Small intestine (tissue), 7 donors: ENCODE results near the gene TAF7. TPM values are rescaled to one million over a fixed set of nuclear protein-coding genes. Genes with fewer than 3 reads are reported as not detected.
"Not testable (repeated sequence)": the region's sequence is repeated elsewhere in the genome, so short reads cannot be mapped to it uniquely, and the experiment has no call there.

Experiments used
- DNase-seq, 2 donors: peaks; one replicate each; pipeline versions ENCODE4 v3.0.0 to v3.0.0-alpha.2; 2013
- FAIRE-seq: peaks from 2 replicates; lab custom pipeline; 2012; peaks lifted over from hg19 to GRCh38; lab: Jason Lieb, UNC
- H3K27ac ChIP-seq, 3 donors: one replicate each; pipeline ENCODE4 v1.5.1; 2013; ENCODE audit warnings: low read length in 2 of 3, mild to moderate bottlenecking in 2 of 3, control low read depth in 1 of 3, inconsistent platforms in 1 of 3, low read depth in 1 of 3, moderate library complexity in 1 of 3
- H3K27me3 ChIP-seq, 3 donors: one replicate each; pipeline ENCODE4 v1.6.1; 2013; ENCODE audit warnings: low read length in 3 of 3, inconsistent platforms in 1 of 3; ENCODE audit not compliant: control insufficient read depth in 3 of 3, insufficient read depth in 3 of 3
- H3K36me3 ChIP-seq, 3 donors: one replicate each; pipeline ENCODE4 v1.6.1; 2013; ENCODE audit warnings: low read length in 3 of 3, inconsistent platforms in 1 of 3, low read depth in 1 of 3, mild to moderate bottlenecking in 1 of 3, moderate library complexity in 1 of 3; ENCODE audit not compliant: control insufficient read depth in 3 of 3, insufficient read depth in 2 of 3
- H3K4me1 ChIP-seq, 3 donors: one replicate each; pipeline ENCODE4 v1.6.1; 2013; ENCODE audit warnings: low read length in 2 of 3, inconsistent platforms in 1 of 3, low read depth in 1 of 3, mild to moderate bottlenecking in 1 of 3, moderate library complexity in 1 of 3; ENCODE audit not compliant: control insufficient read depth in 3 of 3, insufficient read depth in 2 of 3
- H3K4me3 ChIP-seq, 3 donors: one replicate each; pipeline ENCODE4 v1.5.1; 2013; ENCODE audit warnings: low read length in 3 of 3, control low read depth in 1 of 3, inconsistent platforms in 1 of 3, low read depth in 1 of 3, mild to moderate bottlenecking in 1 of 3, moderate library complexity in 1 of 3
- H3K9me3 ChIP-seq, 2 donors: one replicate each; pipeline ENCODE4 v1.6.1; 2013; ENCODE audit warnings: low read depth in 1 of 2, low read length in 1 of 2; ENCODE audit not compliant: control insufficient read depth in 2 of 2, insufficient read depth in 1 of 2
- WGBS, 3 donors: extraction: QIAGEN DNeasy Blood & Tissue Kit; methylation state at CpG; one replicate each; pipeline ENCODE4 v1.1.7; 2013; 5-methylcytosine and 5-hydroxymethylcytosine counted together
- polyA plus RNA-seq, 4 donors: library from polyadenylated mRNA; stranded (reverse) in 3 of 4; unstranded in 1 of 4; fragments of 200-250 nt in 3 of 4; fragments of 120-200 nt in 1 of 4; gene quantifications; one replicate each; pipeline versions ENCODE4 v1.2.1 to v1.2.3, GENCODE V29; 2013
- donor health status: healthy with polysubstance abuse.
- donor health status: control.
- donor health status: control.
- donor health status: Bipolar disorder and iron deficiency.
- donor health status: healthy.

The TAF7 gene
- polyA plus RNA-seq, 4 donors, result 58.8 to 91.9 (median 66.1) TPM

DNA sequence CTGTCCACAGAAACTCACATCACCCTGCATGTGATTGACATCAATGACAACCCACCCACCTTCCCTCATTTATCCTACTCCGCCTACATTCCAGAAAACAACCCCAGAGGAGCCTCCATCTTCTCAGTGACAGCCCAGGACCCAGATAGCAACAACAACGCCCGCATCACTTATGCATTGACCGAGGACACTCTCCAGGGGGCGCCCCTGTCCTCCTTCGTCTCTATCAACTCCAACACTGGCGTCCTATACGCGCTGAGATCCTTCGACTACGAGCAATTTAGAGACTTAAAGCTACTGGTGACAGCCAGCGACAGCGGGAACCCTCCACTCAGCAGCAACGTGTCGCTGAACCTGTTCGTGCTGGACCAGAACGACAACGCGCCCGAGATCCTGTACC is 24.7 kb upstream of the TAF7 start:
- Histone ChIP-seq H3K27ac (no peak overlapping the region), H3K36me3 (no peaks in the 10 kb centered on the region), H3K4me1 (no peaks in the 10 kb centered on the region), H3K9me3 (peaks cover 0 to 51% of the 10 kb centered on the region in 2 donors), H3K27me3 (peaks cover 0 to 14% (median 3%) of the 10 kb centered on the region in 3 donors), H3K4me3 (no peak overlapping the region)
- DNase-seq (no peak), FAIRE-seq (no peak)
- WGBS, 3 donors, result 40 to 55% (median 50%) methylated on average over 20 of the region's 20 CpGs

GRCh38 chr5:141343953-141344463 is 23.4 kb upstream of the TAF7 start:
- Histone ChIP-seq H3K4me3 (no peak overlapping the region), H3K4me1 (no peaks in the 10 kb centered on the region), H3K36me3 (no peaks in the 10 kb centered on the region), H3K27ac (no peak overlapping the region), H3K27me3 (peaks cover 0 to 10% (median 7%) of the 10 kb centered on the region in 3 donors), H3K9me3 (peaks cover 2 to 55% of the 10 kb centered on the region in 2 donors)
- FAIRE-seq (no peak), DNase-seq (no peak)
- 32 to 56% (median 52%) methylated on average over 31 of the region's 31 CpGs for WGBS, 3 donors

DNA sequence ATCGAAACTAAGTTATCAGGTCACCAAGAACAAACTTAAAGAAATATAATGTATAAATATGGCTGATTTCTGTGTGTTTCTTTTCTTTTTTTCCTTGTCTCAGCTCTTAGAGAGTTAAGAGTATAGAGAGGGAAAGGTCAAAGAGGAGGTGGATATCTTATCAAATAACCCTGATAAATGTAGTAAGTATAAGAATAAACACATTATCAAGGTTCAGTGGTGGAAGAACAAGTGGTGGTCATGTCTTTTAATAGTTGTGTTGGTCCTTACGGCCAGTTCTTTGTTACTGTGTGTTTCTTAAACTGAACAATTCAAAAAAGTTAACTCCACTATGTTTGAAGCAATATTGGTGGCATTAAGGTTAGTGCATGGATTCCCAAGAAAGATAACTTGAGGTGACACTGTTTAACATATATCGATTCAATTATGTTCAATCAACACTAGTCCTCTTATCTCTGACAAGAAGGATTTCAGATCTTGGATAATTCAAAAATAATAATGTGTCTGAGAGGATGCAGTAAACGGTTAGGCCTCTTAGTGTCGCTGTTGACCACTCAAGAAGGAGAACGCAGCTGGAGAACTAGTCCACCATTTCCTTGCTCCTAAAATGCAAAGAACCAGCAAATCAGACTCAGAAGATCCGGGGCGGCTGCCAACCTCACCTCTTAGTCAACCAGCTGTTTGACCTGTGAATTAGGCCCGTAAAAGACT is 22.8 kb upstream of the TAF7 start, which contains the start of gene PCDHGA3:
TSS of gene PCDHGA3 (plus strand) at position 588 of the 711 bp plus-strand sequence. CDS start 205 bp downstream, outside the sequence.
- no peak within 1 kb of the TSS for H3K4me3 ChIP-seq
- H3K27ac ChIP-seq, result no peak within 1 kb of the TSS
- no peaks in the 10 kb centered on the region for H3K36me3 ChIP-seq
- no peaks in the 10 kb centered on the region for H3K4me1 ChIP-seq
- peaks cover 2 to 58% of the 10 kb centered on the region in 2 donors for H3K9me3 ChIP-seq
- peaks cover 0 to 15% (median 12%) of the 10 kb centered on the region in 3 donors for H3K27me3 ChIP-seq
- FAIRE-seq (no peak), DNase-seq (no peak)
- whole genome bisulfite sequencing, 3 donors, result 27 to 38% (median 37%) methylated on average over 9 of the region's 9 CpGs

DNA sequence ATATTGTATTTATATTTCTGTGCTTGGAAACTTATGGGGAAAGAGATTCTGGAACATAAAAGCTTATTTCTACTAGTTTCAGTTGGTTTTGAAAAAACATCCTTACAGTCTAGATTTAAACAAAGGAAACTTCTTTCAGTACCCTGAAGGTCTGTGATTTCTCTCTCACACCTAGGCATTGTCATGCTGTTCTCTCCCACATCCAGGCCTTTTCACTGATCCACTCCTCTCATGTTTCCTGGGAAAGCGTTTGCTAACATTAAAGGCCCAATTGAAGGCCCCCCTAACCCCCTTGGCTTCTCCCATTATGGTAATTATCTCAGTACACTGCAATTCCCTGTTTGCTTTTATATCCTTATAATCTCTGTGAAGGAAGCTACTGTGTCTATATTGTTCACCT is 22.2 kb upstream of the TAF7 start:
- WGBS, 3 donors, result 4 to 25% (median 12%) methylated on average over 1 of the region's 1 CpG
- FAIRE-seq (no peak), DNase-seq (no peak)
- H3K36me3 ChIP-seq, result no peaks in the 10 kb centered on the region
- H3K9me3 ChIP-seq, result peaks cover 2 to 58% of the 10 kb centered on the region in 2 donors
- no peaks in the 10 kb centered on the region for H3K4me1 ChIP-seq
- no peak overlapping the region for H3K27ac ChIP-seq
- H3K4me3 ChIP-seq, result no peak overlapping the region
- peaks cover 0 to 15% (median 12%) of the 10 kb centered on the region in 3 donors for H3K27me3 ChIP-seq

DNA sequence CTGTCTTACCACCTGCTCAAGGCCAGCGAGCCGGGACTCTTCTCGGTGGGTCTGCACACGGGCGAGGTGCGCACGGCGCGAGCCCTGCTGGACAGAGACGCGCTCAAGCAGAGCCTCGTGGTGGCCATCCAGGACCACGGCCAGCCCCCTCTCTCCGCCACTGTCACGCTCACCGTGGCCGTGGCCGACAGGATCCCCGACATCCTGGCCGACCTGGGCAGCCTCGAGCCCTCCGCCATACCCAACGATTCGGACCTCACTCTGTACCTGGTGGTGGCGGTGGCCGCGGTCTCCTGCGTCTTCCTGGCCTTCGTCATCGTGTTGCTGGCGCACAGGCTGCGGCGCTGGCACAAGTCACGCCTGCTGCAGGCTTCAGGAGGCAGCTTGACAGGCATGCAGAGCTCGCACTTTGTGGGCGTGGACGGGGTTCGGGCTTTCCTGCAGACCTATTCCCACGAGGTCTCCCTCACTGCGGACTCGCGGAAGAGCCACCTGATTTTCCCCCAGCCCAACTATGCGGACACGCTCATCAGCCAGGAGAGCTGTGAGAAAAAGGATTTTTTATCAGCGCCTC is 20.3 kb upstream of the TAF7 start:
- Histone ChIP-seq H3K27me3 (peaks cover 0 to 15% (median 12%) of the 10 kb centered on the region in 3 donors), H3K9me3 (peaks cover 2 to 46% of the 10 kb centered on the region in 2 donors)
- 68 to 73% (median 71%) methylated on average over 32 to 45 of the region's 45 CpGs for WGBS, 3 donors

DNA sequence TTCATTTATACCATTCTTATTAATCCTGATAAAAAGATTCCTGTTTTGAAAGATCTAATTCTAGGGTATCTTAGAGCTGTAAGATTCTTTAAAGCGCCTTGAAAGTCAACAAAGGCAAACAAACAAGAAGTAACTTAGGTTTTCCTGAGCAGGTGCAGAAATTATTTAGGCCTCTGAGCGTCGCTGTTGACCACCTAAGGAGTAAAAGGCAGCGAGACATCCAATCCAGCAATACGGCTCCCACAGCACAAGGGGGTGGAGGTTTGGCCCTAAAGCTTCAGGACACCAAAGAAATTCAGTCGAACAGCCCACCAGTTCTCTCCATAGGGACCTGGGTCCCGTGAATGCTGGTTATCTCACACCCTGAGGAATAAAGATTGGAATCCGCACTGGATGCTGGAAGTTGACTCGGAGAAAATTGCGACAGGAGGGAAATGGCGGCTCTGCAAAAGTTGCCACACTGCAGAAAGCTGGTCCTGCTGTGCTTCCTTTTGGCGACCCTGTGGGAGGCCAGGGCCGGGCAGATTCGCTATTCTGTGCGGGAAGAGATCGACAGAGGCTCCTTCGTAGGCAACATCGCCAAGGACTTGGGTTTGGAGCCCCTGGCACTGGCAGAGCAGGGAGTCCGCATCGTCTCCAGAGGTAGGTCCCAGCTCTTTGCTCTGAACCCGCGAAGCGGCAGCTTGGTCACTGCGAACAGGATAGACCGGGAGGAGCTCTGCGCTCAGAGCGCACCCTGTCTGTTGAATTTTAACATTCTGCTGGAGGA is 18.1 kb upstream of the TAF7 start, which contains the start of gene PCDHGA2:
TSS of gene PCDHGA2 (plus strand) at position 223 of the 769 bp plus-strand sequence.
- H3K27me3 ChIP-seq, result peaks cover 0 to 9% (median 7%) of the 10 kb centered on the region in 3 donors
- H3K4me3 ChIP-seq, result peak within 1 kb of the TSS in 1 of 3 donors; percentile 16
- peaks cover 4 to 28% of the 10 kb centered on the region in 2 donors for H3K9me3 ChIP-seq
- DNase-seq (peak in 1 of 2 donors; percentile 24), FAIRE-seq (no peak)
- 15 to 28% (median 26%) methylated on average over 27 of the region's 27 CpGs for WGBS, 3 donors
- H3K36me3 ChIP-seq, result no peaks in the 10 kb centered on the region
- no peaks in the 10 kb centered on the region for H3K4me1 ChIP-seq
- H3K27ac ChIP-seq, result no peak within 1 kb of the TSS

More for the DNA sequence above, 20.3 kb upstream of the TAF7 start:
- not testable (repeated sequence) for H3K4me3 ChIP-seq, H3K36me3 ChIP-seq, FAIRE-seq, DNase-seq, H3K4me1 ChIP-seq, H3K27ac ChIP-seq

DNA sequence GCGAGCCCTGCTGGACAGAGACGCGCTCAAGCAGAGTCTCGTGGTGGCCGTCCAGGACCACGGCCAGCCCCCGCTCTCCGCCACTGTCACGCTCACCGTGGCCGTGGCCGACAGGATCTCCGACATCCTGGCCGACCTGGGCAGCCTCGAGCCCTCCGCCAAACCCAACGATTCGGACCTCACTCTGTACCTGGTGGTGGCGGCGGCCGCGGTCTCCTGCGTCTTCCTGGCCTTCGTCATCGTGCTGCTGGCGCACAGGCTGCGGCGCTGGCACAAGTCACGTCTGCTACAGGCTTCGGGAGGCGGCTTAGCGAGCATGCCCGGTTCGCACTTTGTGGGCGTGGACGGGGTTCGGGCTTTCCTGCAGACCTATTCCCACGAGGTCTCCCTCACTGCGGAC is 12.0 kb upstream of the TAF7 start:
- H3K27ac ChIP-seq, FAIRE-seq, DNase-seq, H3K36me3 ChIP-seq, H3K4me3 ChIP-seq, H3K4me1 ChIP-seq: not testable (repeated sequence)
- Histone ChIP-seq H3K9me3 (peaks cover 2 to 35% of the 10 kb centered on the region in 2 donors), H3K27me3 (peaks cover 0 to 17% (median 16%) of the 10 kb centered on the region in 3 donors)
- WGBS, 3 donors, result 48 to 66% (median 62%) methylated on average over 26 to 39 of the region's 39 CpGs
